ENCODE measurements around the gene CD70.

GRCh38 chr19:6588508-6589345, 2.2 kb downstream of the CD70 start:
- TF ChIP-seq GTF2F1 (IDR thresholded peaks at IDR 0.05; ENCODE audit: borderline replicate concordance, low read depth, low read length), result no peak
- TF ChIP-seq RFX5 (IDR thresholded peaks at IDR 0.05; ENCODE audit: borderline replicate concordance, low read depth, low read length), result no peak
- no peak for TF ChIP-seq POLR2A (IDR thresholded peaks at IDR 0.05; ENCODE audit: control extremely low read depth in 1 of 2, low read depth in 2 of 2, low read length in 2 of 2)
- TF ChIP-seq JUN (IDR thresholded peaks at IDR 0.05; ENCODE audit: low read depth, low read length), result no peak
- TF ChIP-seq JUND (IDR thresholded peaks at IDR 0.05; ENCODE audit: low read length), result no peak
- no peak for TF ChIP-seq ATF3 (IDR thresholded peaks at IDR 0.05; ENCODE audit: insufficient read depth, low read depth, low read length)
- TF ChIP-seq HDAC2 (IDR thresholded peaks at IDR 0.05; ENCODE audit: borderline replicate concordance in 1 of 2, low read depth in 2 of 2, low read length in 2 of 2), result no peak
- no peak for TF ChIP-seq CTCF (IDR thresholded peaks at IDR 0.05; ENCODE audit: control extremely low read depth in 1 of 3, insufficient read depth in 1 of 3, low read depth in 1 of 3, low read length in 3 of 3)
